HUES6 (cell line): ENCODE measurements around the gene MTTP.
"Not testable (repeated sequence)": the region's sequence is repeated elsewhere in the genome, so short reads cannot be mapped to it uniquely, and the experiment has no call there.

Source experiments
- H3K27ac ChIP-seq: 2 replicates; pipeline ENCODE4 v1.7.0; 2013; ENCODE audit warnings: low read depth, mild to moderate bottlenecking, low read length, inconsistent platforms
- H3K27me3 ChIP-seq: 2 replicates; pipeline ENCODE4 v1.6.1; 2013; ENCODE audit warnings: low read length; ENCODE audit not compliant: control insufficient read depth, insufficient read depth
- H3K36me3 ChIP-seq: 2 replicates; pipeline ENCODE4 v1.6.1; 2013; ENCODE audit warnings: low read length; ENCODE audit not compliant: control insufficient read depth, insufficient read depth
- H3K4me1 ChIP-seq: 2 replicates; pipeline ENCODE4 v1.6.1; 2013; ENCODE audit warnings: low read length; ENCODE audit not compliant: control insufficient read depth, insufficient read depth
- H3K4me3 ChIP-seq: 2 replicates; pipeline ENCODE4 v1.5.1; 2013; ENCODE audit warnings: low read depth, low read length
- H3K9ac ChIP-seq: one replicate; pipeline ENCODE4 v1.6.1; 2013; ENCODE audit warnings: mild to moderate bottlenecking, low read length
- H3K9me3 ChIP-seq: 2 replicates; pipeline ENCODE4 v1.6.1; 2013; ENCODE audit warnings: low read depth, low read length; ENCODE audit not compliant: control insufficient read depth, insufficient read depth

The MTTP gene

GRCh38 chr4:99574530-99575324 lies at the start of gene MTTP:
TSS of gene MTTP (plus strand) at chr4:99574824. CDS start at chr4:99574910, 86 bp downstream.
- H3K9ac ChIP-seq = no peak within 1 kb of the TSS
- no peaks in the 10 kb centered on the region for H3K27me3 ChIP-seq
- H3K9me3 ChIP-seq = no peaks in the 10 kb centered on the region
- H3K36me3 ChIP-seq = no peaks in the 10 kb centered on the region
- H3K4me3 ChIP-seq = peak within 1 kb of the TSS; percentile 22; the same call in 1 of the 2 replicates
- peaks cover 9% of the 10 kb centered on the region; the same call in 1 of the 2 replicates for H3K4me1 ChIP-seq
- H3K27ac ChIP-seq = 0 out of 2 replicates have a peak within 1 kb of the TSS, but pooled peaks have one; percentile 40

GRCh38 chr4:99529228-99529627 lies 45.4 kb upstream of the MTTP start:
- Histone ChIP-seq H3K36me3 (no peaks in the 10 kb centered on the region), H3K4me1 (no peaks in the 10 kb centered on the region), H3K4me3 (no peak overlapping the region), H3K9ac (no peak overlapping the region), H3K27me3 (no peaks in the 10 kb centered on the region), H3K9me3 (no peaks in the 10 kb centered on the region), H3K27ac (no peak overlapping the region)

- H3K9ac ChIP-seq = no peak overlapping the region
- no peaks in the 10 kb centered on the region for H3K9me3 ChIP-seq
- no peaks in the 10 kb centered on the region for H3K27me3 ChIP-seq
- H3K36me3 ChIP-seq = no peaks in the 10 kb centered on the region
- H3K27ac ChIP-seq = no peak overlapping the region
- H3K4me1 ChIP-seq = no peaks in the 10 kb centered on the region
- no peak overlapping the region for H3K4me3 ChIP-seq
Measured at GRCh38 chr4:99529956-99530355, 44.7 kb upstream of the MTTP start.

- not testable (repeated sequence) for H3K4me3 ChIP-seq, H3K27me3 ChIP-seq, H3K4me1 ChIP-seq, H3K36me3 ChIP-seq, H3K9me3 ChIP-seq, H3K27ac ChIP-seq, H3K9ac ChIP-seq
Measured at GRCh38 chr4:99534699-99535098, 39.9 kb upstream of the MTTP start.

GRCh38 chr4:99536271-99536670 lies 38.4 kb upstream of the MTTP start:
- Histone ChIP-seq H3K27me3 (no peaks in the 10 kb centered on the region), H3K4me1 (no peaks in the 10 kb centered on the region), H3K4me3 (no peak overlapping the region), H3K36me3 (no peaks in the 10 kb centered on the region), H3K27ac (no peak overlapping the region), H3K9me3 (no peaks in the 10 kb centered on the region), H3K9ac (no peak overlapping the region)

- H3K27ac ChIP-seq = no peak overlapping the region
- H3K4me1 ChIP-seq = no peaks in the 10 kb centered on the region
- H3K27me3 ChIP-seq = no peaks in the 10 kb centered on the region
- no peaks in the 10 kb centered on the region for H3K36me3 ChIP-seq
- H3K4me3 ChIP-seq = no peak overlapping the region
- H3K9me3 ChIP-seq = no peaks in the 10 kb centered on the region
- no peak overlapping the region for H3K9ac ChIP-seq
Measured at GRCh38 chr4:99536848-99537247, 37.8 kb upstream of the MTTP start.

GRCh38 chr4:99537674-99538073 lies 37.0 kb upstream of the MTTP start:
- H3K9me3 ChIP-seq = no peaks in the 10 kb centered on the region
- no peaks in the 10 kb centered on the region for H3K36me3 ChIP-seq
- H3K4me1 ChIP-seq = no peaks in the 10 kb centered on the region

GRCh38 chr4:99540277-99540939 lies 34.2 kb upstream of the MTTP start:
- H3K27me3 ChIP-seq = no peaks in the 10 kb centered on the region
- H3K4me1 ChIP-seq = no peaks in the 10 kb centered on the region
- H3K9me3 ChIP-seq = no peaks in the 10 kb centered on the region
- no peak overlapping the region for H3K9ac ChIP-seq
- no peaks in the 10 kb centered on the region for H3K36me3 ChIP-seq
- no peak overlapping the region for H3K27ac ChIP-seq
- H3K4me3 ChIP-seq = no peak overlapping the region

More at GRCh38 chr4:99537674-99538073, 37.0 kb upstream of the MTTP start:
- H3K27me3 ChIP-seq = no peaks in the 10 kb centered on the region
- no peak overlapping the region for H3K4me3 ChIP-seq
- no peak overlapping the region for H3K9ac ChIP-seq
- H3K27ac ChIP-seq = no peak overlapping the region

GRCh38 chr4:99552872-99553271 lies 21.8 kb upstream of the MTTP start:
- no peak overlapping the region for H3K4me3 ChIP-seq
- H3K9me3 ChIP-seq = no peaks in the 10 kb centered on the region
- no peaks in the 10 kb centered on the region for H3K36me3 ChIP-seq
- no peaks in the 10 kb centered on the region for H3K4me1 ChIP-seq
- no peak overlapping the region for H3K9ac ChIP-seq
- H3K27ac ChIP-seq = no peak overlapping the region
- no peaks in the 10 kb centered on the region for H3K27me3 ChIP-seq

- H3K27ac ChIP-seq = peak within 1 kb of the TSS; percentile 60
- H3K9me3 ChIP-seq = no peaks in the 10 kb centered on the region
- no peaks in the 10 kb centered on the region for H3K4me1 ChIP-seq
- peak within 1 kb of the TSS; percentile 86 for H3K9ac ChIP-seq
- H3K27me3 ChIP-seq = no peaks in the 10 kb centered on the region
- H3K4me3 ChIP-seq = peak within 1 kb of the TSS; percentile 81
- no peaks in the 10 kb centered on the region for H3K36me3 ChIP-seq
Measured at GRCh38 chr4:99563310-99564186, 11.1 kb upstream of the MTTP start, which contains the start of gene TRMT10A. TSS of gene TRMT10A (minus strand) at chr4:99564039. CDS start at chr4:99559338, 4,701 bp downstream.
